Measurements from ENCODE around the gene MLLT3.

The MLLT3 gene

DNA sequence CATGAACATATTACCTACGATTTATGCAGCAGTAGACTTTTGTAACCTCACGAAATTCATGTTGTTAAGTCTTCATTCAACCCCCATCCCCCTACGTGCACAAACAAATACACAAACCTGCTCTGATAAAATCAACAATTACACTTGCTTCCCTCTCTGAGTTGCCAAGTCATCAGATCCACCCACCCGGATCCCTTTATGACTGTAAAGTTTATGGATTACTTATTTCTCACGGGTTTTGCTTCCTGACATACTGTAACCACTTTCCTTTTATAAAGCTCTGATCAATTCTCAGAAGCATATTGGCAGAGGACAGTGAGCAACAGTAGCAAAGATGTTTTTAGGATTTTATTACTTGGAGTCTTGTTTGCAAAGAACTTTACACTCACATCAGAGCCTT lies 70.5 kb downstream of the MLLT3 start:
- no peaks in the 10 kb centered on the region for H3K27me3 ChIP-seq (ENCODE audit: insufficient read depth, low read length)
- no peaks in the 10 kb centered on the region for H3K36me3 ChIP-seq (ENCODE audit: insufficient read depth, low read depth, low read length)
- peaks cover 7% of the 10 kb centered on the region; the same call in 1 of the 2 replicates for H3K4me1 ChIP-seq (ENCODE audit: insufficient read depth, low read length)
- H3K9me3 ChIP-seq (ENCODE audit: insufficient read depth, low read depth, low read length), result no peaks in the 10 kb centered on the region
- H3K9ac ChIP-seq (ENCODE audit: low read depth, low read length), result no peak overlapping the region
- no peak overlapping the region for H3K4me3 ChIP-seq (ENCODE audit: low read length)
- H3K27ac ChIP-seq (ENCODE audit: low read length), result no peak overlapping the region

DNA sequence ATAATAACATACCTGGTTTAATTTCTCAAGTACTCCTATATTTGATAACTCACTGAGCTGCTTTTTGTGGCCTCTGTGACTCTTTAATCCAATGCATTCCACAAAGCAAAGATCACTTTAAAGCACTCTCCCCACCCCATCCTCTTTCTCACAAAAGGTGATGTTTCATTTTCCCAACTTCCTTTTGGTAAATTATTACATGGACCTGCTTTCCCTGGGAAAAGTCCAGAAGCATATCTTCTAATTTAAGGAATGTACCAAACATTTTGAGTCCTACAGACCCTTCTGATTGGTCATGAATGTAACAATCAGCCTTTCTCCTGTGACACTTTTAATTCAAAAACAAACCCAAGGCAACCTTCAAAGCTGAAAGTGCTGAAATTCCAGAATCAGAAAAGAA lies 71.1 kb downstream of the MLLT3 start:
- Histone ChIP-seq H3K27ac (ENCODE audit: low read length) (no peak overlapping the region), H3K4me1 (ENCODE audit: insufficient read depth, low read length) (peaks cover 7% of the 10 kb centered on the region; the same call in 1 of the 2 replicates), H3K9ac (ENCODE audit: low read depth, low read length) (no peak overlapping the region), H3K36me3 (ENCODE audit: insufficient read depth, low read depth, low read length) (no peaks in the 10 kb centered on the region), H3K9me3 (ENCODE audit: insufficient read depth, low read depth, low read length) (no peaks in the 10 kb centered on the region), H3K4me3 (ENCODE audit: low read length) (no peak overlapping the region), H3K27me3 (ENCODE audit: insufficient read depth, low read length) (no peaks in the 10 kb centered on the region)

DNA sequence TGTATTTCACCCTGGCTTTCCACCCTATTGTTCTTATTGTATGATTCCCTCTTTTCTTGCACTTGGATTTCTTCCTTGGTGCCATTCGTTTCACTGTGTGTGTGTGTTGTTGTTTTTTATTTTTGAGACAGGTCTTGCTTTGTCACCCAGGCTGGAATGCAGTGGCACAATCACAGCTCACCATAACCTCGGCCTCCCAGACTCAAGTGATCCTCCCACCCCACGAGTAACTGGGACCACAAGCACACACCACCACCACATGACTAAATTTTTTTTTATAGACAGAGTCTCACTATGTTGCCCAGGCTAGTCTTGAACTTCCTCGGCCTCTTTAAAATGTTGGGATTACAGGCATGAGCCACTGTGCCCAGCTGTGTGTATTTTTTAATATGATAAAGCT lies 72.0 kb downstream of the MLLT3 start:
- no peaks in the 10 kb centered on the region for H3K9me3 ChIP-seq (ENCODE audit: insufficient read depth, low read depth, low read length)
- no peaks in the 10 kb centered on the region for H3K27me3 ChIP-seq (ENCODE audit: insufficient read depth, low read length)
- H3K4me1 ChIP-seq (ENCODE audit: insufficient read depth, low read length), result peaks cover 7% of the 10 kb centered on the region; the same call in 1 of the 2 replicates
- H3K4me3 ChIP-seq (ENCODE audit: low read length), result no peak overlapping the region
- H3K36me3 ChIP-seq (ENCODE audit: insufficient read depth, low read depth, low read length), result no peaks in the 10 kb centered on the region
- no peak overlapping the region for H3K9ac ChIP-seq (ENCODE audit: low read depth, low read length)
- H3K27ac ChIP-seq (ENCODE audit: low read length), result no peak overlapping the region

DNA sequence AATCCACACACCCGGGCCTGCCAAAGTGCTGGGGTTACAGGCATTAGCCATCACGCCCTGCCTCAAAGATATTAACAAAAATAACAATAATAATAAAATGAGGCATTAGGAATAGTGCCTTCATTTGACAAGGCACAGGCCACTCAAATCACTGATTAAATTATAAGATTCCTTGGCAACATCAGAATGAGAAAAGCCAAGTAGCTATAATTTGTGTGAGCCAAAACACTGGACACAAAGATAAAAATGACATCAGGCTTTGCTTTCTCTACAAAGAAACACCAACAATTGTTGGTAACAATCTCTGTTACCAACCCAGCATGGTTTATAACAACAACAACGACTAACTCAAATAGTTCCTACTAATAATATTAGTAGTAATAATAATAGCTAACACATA lies 73.2 kb downstream of the MLLT3 start:
- no peaks in the 10 kb centered on the region for H3K9me3 ChIP-seq (ENCODE audit: insufficient read depth, low read depth, low read length)
- H3K36me3 ChIP-seq (ENCODE audit: insufficient read depth, low read depth, low read length), result no peaks in the 10 kb centered on the region
- H3K4me1 ChIP-seq (ENCODE audit: insufficient read depth, low read length), result peaks cover 7% of the 10 kb centered on the region; the same call in 1 of the 2 replicates

DNA sequence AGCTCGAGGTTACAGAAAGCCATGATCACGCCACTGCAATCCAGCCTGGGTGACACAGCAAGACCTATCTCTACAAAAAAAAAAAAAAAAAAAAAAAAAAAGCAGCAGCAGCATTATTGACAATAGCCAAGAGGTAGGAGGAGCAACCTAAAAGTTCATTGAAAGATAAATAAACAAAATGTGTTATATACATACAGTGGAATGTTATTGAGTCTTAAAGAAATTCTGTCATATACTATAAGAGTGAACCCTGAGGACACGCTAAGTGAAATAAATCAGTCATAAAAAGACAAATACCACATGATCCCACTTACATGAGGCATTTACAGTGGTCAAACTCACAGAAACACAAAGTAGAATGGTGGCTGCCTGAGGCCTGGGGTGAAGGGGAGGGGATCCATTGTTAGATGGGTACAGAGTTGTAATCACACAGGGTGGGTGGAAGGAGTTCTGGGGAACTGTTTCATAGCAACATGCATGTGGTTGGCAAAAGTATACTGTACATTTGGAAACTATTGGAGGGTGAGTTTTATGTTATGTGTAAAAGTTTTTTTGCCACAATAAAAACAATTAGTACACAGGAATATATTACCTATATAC lies 77.2 kb downstream of the MLLT3 start:
- H3K9ac ChIP-seq (ENCODE audit: low read depth, low read length), result no peak overlapping the region

More for the DNA sequence above, 73.2 kb downstream of the MLLT3 start:
- H3K4me3 ChIP-seq (ENCODE audit: low read length), result no peak overlapping the region
- no peaks in the 10 kb centered on the region for H3K27me3 ChIP-seq (ENCODE audit: insufficient read depth, low read length)
- no peak overlapping the region for H3K27ac ChIP-seq (ENCODE audit: low read length)
- no peak overlapping the region for H3K9ac ChIP-seq (ENCODE audit: low read depth, low read length)

DNA sequence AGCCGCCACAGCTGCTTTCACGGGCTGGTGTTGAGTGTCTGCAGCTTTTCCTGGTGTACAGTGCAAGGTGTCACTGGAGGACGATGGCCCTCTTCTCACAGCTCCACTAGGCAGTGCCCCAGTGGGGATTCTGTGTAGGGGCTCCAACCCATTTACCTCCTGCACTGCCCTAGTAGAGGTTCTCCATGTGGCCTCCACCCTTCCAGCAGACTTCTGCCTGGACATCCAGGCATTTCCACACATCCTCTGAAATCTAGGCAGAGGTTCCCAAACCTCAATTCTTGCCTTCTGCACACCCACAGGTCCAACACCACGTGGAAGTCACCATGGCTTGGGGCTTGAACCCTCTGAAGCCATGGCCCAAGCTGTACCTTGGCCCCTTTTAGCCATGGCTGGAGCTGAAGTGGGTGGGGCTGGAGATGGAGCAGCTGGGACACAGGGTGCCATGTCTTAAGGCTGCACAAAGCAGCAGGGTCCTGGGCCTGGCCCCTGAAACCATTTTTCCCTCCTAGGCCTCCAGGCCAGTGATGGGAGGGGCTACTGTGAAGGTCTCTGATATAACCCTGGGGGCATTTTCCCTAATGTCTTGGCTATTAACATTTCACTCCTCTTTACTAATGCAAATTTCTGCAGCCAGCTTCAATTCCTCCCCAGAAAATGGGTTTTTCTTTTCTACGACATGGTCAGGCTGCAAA lies 82.0 kb downstream of the MLLT3 start:
- no peak overlapping the region for H3K9ac ChIP-seq (ENCODE audit: low read depth, low read length)

More for the DNA sequence above, 77.2 kb downstream of the MLLT3 start:
- Histone ChIP-seq H3K4me3 (ENCODE audit: low read length) (no peak overlapping the region), H3K36me3 (ENCODE audit: insufficient read depth, low read depth, low read length) (no peaks in the 10 kb centered on the region), H3K9me3 (ENCODE audit: insufficient read depth, low read depth, low read length) (peaks cover 7% of the 10 kb centered on the region), H3K27me3 (ENCODE audit: insufficient read depth, low read length) (no peaks in the 10 kb centered on the region), H3K4me1 (ENCODE audit: insufficient read depth, low read length) (no peaks in the 10 kb centered on the region), H3K27ac (ENCODE audit: low read length) (no peak overlapping the region)

DNA sequence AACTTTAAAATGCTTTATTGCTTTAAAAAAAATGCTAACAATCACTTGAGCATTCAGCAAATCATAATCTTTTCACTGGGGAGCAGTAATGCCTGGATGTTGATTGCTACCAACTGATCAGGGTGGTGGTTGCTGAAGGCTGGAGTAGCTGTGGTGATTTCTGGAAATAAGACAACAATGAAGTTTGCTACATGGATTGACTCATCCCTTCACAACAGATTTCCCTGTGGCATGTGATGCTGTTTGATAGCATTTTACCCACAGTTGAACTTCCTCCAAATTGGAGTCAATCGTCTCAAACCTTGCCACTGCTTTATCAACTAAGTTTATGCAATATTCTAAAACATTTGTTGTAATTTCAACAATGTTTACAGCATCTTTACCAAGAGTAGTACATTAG lies 83.3 kb downstream of the MLLT3 start:
- Histone ChIP-seq H3K4me1 (ENCODE audit: insufficient read depth, low read length) (no peaks in the 10 kb centered on the region), H3K4me3 (ENCODE audit: low read length) (no peak overlapping the region), H3K27ac (ENCODE audit: low read length) (no peak overlapping the region), H3K27me3 (ENCODE audit: insufficient read depth, low read length) (no peaks in the 10 kb centered on the region), H3K9me3 (ENCODE audit: insufficient read depth, low read depth, low read length) (peaks cover 21% of the 10 kb centered on the region), H3K36me3 (ENCODE audit: insufficient read depth, low read depth, low read length) (no peaks in the 10 kb centered on the region), H3K9ac (ENCODE audit: low read depth, low read length) (no peak overlapping the region)

More for the DNA sequence above, 82.0 kb downstream of the MLLT3 start:
- Histone ChIP-seq H3K36me3 (ENCODE audit: insufficient read depth, low read depth, low read length) (no peaks in the 10 kb centered on the region), H3K27ac (ENCODE audit: low read length) (no peak overlapping the region), H3K4me3 (ENCODE audit: low read length) (no peak overlapping the region), H3K27me3 (ENCODE audit: insufficient read depth, low read length) (no peaks in the 10 kb centered on the region), H3K9me3 (ENCODE audit: insufficient read depth, low read depth, low read length) (peaks cover 21% of the 10 kb centered on the region), H3K4me1 (ENCODE audit: insufficient read depth, low read length) (no peaks in the 10 kb centered on the region)

DNA sequence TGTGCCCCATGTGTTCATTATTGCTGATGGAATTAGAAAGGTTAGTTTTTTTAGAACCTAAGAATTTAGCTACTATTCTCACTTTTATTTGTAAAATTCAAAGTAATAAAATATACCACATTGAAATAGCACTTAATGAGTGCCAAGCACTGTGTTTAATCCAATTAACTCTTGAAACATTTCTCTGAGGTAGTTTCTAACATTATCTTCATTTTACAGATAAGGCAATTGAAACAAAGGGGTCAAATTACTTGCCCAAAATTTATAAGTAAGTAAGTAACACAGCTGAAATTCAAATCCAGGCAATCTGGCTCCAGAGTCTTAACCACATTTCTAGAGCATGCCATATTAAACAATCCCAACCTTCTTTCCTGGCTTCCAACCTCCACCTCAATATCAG lies 84.2 kb downstream of the MLLT3 start:
- Histone ChIP-seq H3K36me3 (ENCODE audit: insufficient read depth, low read depth, low read length) (no peaks in the 10 kb centered on the region), H3K9me3 (ENCODE audit: insufficient read depth, low read depth, low read length) (peaks cover 21% of the 10 kb centered on the region), H3K4me3 (ENCODE audit: low read length) (no peak overlapping the region), H3K4me1 (ENCODE audit: insufficient read depth, low read length) (no peaks in the 10 kb centered on the region), H3K27ac (ENCODE audit: low read length) (no peak overlapping the region), H3K9ac (ENCODE audit: low read depth, low read length) (no peak overlapping the region), H3K27me3 (ENCODE audit: insufficient read depth, low read length) (no peaks in the 10 kb centered on the region)

DNA sequence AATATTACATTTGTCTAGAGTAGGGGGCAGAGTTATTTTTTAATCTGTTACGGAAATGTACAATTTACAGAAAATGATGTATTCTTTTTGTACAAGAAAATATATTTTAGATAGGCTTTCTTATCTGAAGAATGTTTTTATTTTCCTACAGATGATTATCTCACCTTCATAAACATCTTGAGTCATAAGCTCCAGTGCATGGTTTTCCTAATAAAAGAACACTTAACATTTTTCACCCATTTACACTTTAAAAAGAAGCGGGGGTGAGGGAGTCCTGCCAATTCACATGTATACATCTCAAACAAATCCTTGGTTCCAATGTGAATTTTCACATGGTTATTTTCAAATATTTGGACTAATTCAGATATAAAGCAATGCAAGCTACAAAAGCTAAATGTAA lies 85.0 kb downstream of the MLLT3 start:
- Histone ChIP-seq H3K9ac (ENCODE audit: low read depth, low read length) (no peak overlapping the region), H3K36me3 (ENCODE audit: insufficient read depth, low read depth, low read length) (no peaks in the 10 kb centered on the region), H3K9me3 (ENCODE audit: insufficient read depth, low read depth, low read length) (peaks cover 21% of the 10 kb centered on the region), H3K4me3 (ENCODE audit: low read length) (no peak overlapping the region), H3K27ac (ENCODE audit: low read length) (no peak overlapping the region), H3K27me3 (ENCODE audit: insufficient read depth, low read length) (no peaks in the 10 kb centered on the region), H3K4me1 (ENCODE audit: insufficient read depth, low read length) (no peaks in the 10 kb centered on the region)

DNA sequence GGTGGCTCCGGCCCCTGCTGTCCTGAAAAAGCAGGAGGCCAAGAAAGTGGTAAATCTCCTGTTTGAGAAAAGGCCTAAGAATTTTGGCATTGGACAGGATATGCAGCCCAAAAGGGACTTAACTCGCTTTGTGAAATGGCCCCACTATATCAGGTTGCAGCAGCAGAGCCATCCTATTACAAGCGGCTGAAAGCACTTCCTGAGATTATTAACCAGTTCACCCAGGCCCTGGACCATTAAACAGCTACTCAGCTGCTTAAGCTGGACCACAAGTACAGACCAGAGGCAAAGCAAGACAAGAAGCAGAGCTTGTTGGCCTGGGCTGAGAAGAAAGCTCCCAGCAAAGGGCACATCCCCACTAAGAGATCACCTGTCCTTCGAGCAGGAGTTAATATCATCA lies 89.7 kb downstream of the MLLT3 start:
- H3K9me3 ChIP-seq (ENCODE audit: insufficient read depth, low read depth, low read length), result no peaks in the 10 kb centered on the region
- no peak overlapping the region for H3K9ac ChIP-seq (ENCODE audit: low read depth, low read length)
- H3K4me1 ChIP-seq (ENCODE audit: insufficient read depth, low read length), result no peaks in the 10 kb centered on the region
- H3K4me3 ChIP-seq (ENCODE audit: low read length), result no peak overlapping the region
- H3K36me3 ChIP-seq (ENCODE audit: insufficient read depth, low read depth, low read length), result no peaks in the 10 kb centered on the region
- H3K27me3 ChIP-seq (ENCODE audit: insufficient read depth, low read length), result no peaks in the 10 kb centered on the region
- H3K27ac ChIP-seq (ENCODE audit: low read length), result no peak overlapping the region

DNA sequence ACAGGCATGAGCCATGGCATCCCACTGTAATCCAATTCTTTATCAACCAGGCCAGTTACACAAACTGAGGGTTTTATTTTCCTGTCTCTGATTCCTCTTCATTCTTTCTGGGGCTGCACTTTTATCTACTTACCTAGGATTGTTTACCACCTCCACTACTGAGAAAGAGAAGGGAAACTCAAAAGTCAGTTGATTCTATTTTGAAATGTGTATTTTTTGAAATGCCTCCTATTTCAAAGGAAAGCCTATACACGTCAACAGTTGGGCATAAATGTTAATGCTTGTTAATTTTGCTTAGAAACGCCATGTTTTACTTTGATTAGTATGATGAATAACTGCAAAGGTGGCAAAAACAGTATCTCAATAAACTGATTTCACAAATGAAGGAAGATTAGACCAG lies 92.5 kb downstream of the MLLT3 start:
- no peak overlapping the region for H3K9ac ChIP-seq (ENCODE audit: low read depth, low read length)
- no peaks in the 10 kb centered on the region for H3K36me3 ChIP-seq (ENCODE audit: insufficient read depth, low read depth, low read length)
- no peaks in the 10 kb centered on the region for H3K27me3 ChIP-seq (ENCODE audit: insufficient read depth, low read length)
- H3K27ac ChIP-seq (ENCODE audit: low read length), result no peak overlapping the region
- H3K9me3 ChIP-seq (ENCODE audit: insufficient read depth, low read depth, low read length), result no peaks in the 10 kb centered on the region
- no peak overlapping the region for H3K4me3 ChIP-seq (ENCODE audit: low read length)
- peaks cover 9% of the 10 kb centered on the region for H3K4me1 ChIP-seq (ENCODE audit: insufficient read depth, low read length)

DNA sequence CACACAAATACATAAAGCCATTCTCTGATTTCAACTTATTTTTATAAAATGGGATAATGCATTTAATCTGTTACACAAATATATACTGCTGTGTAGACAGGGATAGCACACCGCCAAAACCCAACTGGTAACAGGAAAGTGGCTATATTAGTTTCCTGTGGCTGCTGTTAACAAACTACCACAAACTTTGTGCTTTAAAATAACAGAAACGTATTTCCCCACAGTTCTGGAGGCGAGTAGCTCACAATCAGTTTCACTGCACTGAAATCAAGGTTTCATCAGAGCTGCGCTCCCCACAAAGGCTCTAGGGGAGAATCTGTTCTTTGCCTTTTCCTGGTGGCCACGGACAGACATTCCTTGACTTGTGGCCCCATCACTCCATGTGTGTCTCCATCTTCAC lies 94.0 kb downstream of the MLLT3 start:
- Histone ChIP-seq H3K27ac (ENCODE audit: low read length) (no peak overlapping the region), H3K36me3 (ENCODE audit: insufficient read depth, low read depth, low read length) (no peaks in the 10 kb centered on the region), H3K9ac (ENCODE audit: low read depth, low read length) (no peak overlapping the region), H3K4me1 (ENCODE audit: insufficient read depth, low read length) (peaks cover 9% of the 10 kb centered on the region), H3K4me3 (ENCODE audit: low read length) (no peak overlapping the region), H3K27me3 (ENCODE audit: insufficient read depth, low read length) (no peaks in the 10 kb centered on the region), H3K9me3 (ENCODE audit: insufficient read depth, low read depth, low read length) (no peaks in the 10 kb centered on the region)
